Gastroesophageal sphincter (tissue), 4 donors: ENCODE data around the gene ZNF182. TPM values are rescaled to one million over a fixed set of nuclear protein-coding genes. Genes with fewer than 3 reads are reported as not detected.
A peak's percentile ranks its signal among the peaks of the same experiment; 100 is the strongest.
"Not testable (repeated sequence)": the region's sequence is repeated elsewhere in the genome, so short reads cannot be mapped to it uniquely, and the experiment has no call there.

Source experiments
- ATAC-seq: fragments of 150-250 bp; one replicate; pipeline ENCODE4 v1.9.1; 2016; ENCODE audit warnings: mild to moderate bottlenecking, moderate library complexity
- H3K27ac ChIP-seq, 4 donors: fragments of 200-600 bp; sonication (generic) in 3 of 4; 1 replicate in 3 of 4; 2 replicates in 1 of 4; pipeline ENCODE4 v1.5.1; 2016 to 2019
- H3K27me3 ChIP-seq: fragments of 200-600 bp; sonication (generic); one replicate; pipeline ENCODE4 v1.5.1; 2019
- H3K36me3 ChIP-seq, 2 donors: fragments of 200-600 bp; sonication (generic); one replicate each; pipeline ENCODE4 v1.5.1; 2019; ENCODE audit warnings: control low read depth in 1 of 2
- H3K4me1 ChIP-seq, 3 donors: fragments of 200-600 bp; sonication (generic); 1 replicate in 2 of 3; 2 replicates in 1 of 3; pipeline ENCODE4 v1.5.1; 2016 to 2019; ENCODE audit warnings: control low read depth in 2 of 3
- H3K4me3 ChIP-seq, 2 donors: fragments of 200-600 bp; sonication (generic); one replicate each; pipeline ENCODE4 v1.5.1; 2019; ENCODE audit warnings: mild to moderate bottlenecking in 1 of 2, moderate library complexity in 1 of 2
- H3K9me3 ChIP-seq, 3 donors: fragments of 200-600 bp; sonication (generic); one replicate each; pipeline ENCODE4 v1.5.1; 2017 to 2019; ENCODE audit warnings: control low read depth in 2 of 3
- EP300 ChIP-seq: sonication (generic); formaldehyde crosslinking; IDR thresholded peaks from one replicate; pipeline ENCODE4 v1.6.1; 2017; ENCODE audit warnings: antibody characterized with exemption, mild to moderate bottlenecking
- POLR2A ChIP-seq, 2 donors: fragments of 450-650 bp; IDR thresholded peaks; one replicate each; pipeline ENCODE4 v1.6.1; 2017; ENCODE audit warnings: antibody characterized with exemption in 2 of 2, mild to moderate bottlenecking in 2 of 2, moderate library complexity in 1 of 2
- POLR2AphosphoS5 ChIP-seq: sonication (generic); formaldehyde crosslinking; IDR thresholded peaks from one replicate; pipeline ENCODE4 v1.6.1; 2017; ENCODE audit warnings: antibody characterized with exemption
- WGBS, 2 donors: methylation state at CpG; one replicate each; pipeline ENCODE4 v1.1.5; 2018; ENCODE audit warnings: low coverage in 1 of 2; 5-methylcytosine and 5-hydroxymethylcytosine counted together
- total RNA-seq, 4 donors: library from RNA; depleted of rRNA; stranded (reverse); fragments of >200 nt; gene quantifications; one replicate each; pipeline ENCODE4 v1.1.0, GENCODE V29; 2016
- TF ChIP-seq, protein P1 (sequence below), 4 experiments: fragments of 200-600 bp in 2 of 4; fragments of 450-650 bp in 2 of 4; sonication (generic) in 1 of 4; IDR thresholded peaks; one replicate each; pipeline ENCODE4 v1.5.1; 2017 to 2019; ENCODE audit warnings: antibody characterized with exemption in 4 of 4, mild to moderate bottlenecking in 2 of 4, moderate library complexity in 2 of 4

ZNF182 gene
- total RNA-seq, 4 donors from 2014 or later: 2.8 to 5.8 (median 3.8) TPM

GRCh38 chrX:48022100-48022499, 18.3 kb upstream of the ZNF182 start:
- Histone ChIP-seq H3K4me3 (no peak overlapping the region), H3K27me3 (no peaks in the 10 kb centered on the region), H3K4me1 (peaks cover 0 to 14% (median 0%) of the 10 kb centered on the region in 3 donors), H3K9me3 (no peaks in the 10 kb centered on the region), H3K36me3 (no peaks in the 10 kb centered on the region), H3K27ac (peak overlapping the region in 3 of 4 donors; percentile 84 to 88 (median 87))
- no peak for TF ChIP-seq POLR2A (IDR thresholded peaks at IDR 0.05)
- TF ChIP-seq, protein P1, sequence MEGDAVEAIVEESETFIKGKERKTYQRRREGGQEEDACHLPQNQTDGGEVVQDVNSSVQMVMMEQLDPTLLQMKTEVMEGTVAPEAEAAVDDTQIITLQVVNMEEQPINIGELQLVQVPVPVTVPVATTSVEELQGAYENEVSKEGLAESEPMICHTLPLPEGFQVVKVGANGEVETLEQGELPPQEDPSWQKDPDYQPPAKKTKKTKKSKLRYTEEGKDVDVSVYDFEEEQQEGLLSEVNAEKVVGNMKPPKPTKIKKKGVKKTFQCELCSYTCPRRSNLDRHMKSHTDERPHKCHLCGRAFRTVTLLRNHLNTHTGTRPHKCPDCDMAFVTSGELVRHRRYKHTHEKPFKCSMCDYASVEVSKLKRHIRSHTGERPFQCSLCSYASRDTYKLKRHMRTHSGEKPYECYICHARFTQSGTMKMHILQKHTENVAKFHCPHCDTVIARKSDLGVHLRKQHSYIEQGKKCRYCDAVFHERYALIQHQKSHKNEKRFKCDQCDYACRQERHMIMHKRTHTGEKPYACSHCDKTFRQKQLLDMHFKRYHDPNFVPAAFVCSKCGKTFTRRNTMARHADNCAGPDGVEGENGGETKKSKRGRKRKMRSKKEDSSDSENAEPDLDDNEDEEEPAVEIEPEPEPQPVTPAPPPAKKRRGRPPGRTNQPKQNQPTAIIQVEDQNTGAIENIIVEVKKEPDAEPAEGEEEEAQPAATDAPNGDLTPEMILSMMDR (IDR thresholded peaks at IDR 0.05): no peak
- 25 to 43% methylated on average over 1 of the region's 3 CpGs for WGBS, 2 donors
- ATAC-seq: no peak

DNA sequence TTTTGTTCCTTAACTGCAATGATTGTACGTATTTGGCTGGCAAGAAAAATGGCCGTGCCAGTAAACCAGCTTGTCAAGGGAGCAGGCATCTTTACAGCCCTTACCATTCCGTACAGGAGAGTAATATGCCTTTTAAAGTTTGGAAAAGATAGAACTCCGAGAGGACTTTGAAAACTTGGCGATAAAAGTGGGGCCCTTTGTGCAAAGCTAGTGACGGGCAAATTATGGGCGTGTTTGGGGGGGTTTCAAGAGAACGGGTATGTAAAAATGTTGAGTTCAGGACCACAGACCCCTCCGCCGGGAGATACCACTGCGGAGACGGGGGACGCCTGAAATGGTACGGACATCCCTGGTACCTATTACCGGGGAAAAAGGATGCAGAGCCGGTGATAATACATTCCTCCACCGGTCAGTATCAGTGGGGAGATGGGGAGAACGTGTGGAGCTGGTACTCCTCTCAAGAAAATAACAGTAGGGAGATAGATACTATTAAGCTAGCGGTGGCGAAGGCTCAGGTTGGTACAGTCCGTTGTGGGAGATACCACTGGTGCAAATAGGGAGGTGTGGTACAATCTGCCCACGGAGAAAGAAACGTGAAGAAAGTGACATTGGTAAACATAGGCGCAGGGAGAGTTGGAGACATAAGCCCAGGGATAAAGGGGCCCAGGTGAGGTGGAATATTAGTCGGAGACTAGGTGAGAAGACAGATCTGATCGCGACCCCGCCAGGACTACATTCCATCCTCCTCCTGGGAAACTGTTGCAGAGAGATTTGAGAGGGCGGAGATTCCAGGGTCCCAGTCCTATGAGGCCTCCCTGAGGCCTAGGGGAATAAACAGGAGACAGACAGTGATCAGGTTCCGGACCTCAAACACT, 17.5 kb upstream of the ZNF182 start:
- TF ChIP-seq, protein P1 (IDR thresholded peaks at IDR 0.05): no peak
- TF ChIP-seq POLR2A (IDR thresholded peaks at IDR 0.05) (no peak), POLR2AphosphoS5 (no peak), EP300 (no peak)
- ATAC-seq: peak; percentile 85
- WGBS, 2 donors: 0 to 21% methylated on average over 12 to 17 of the region's 30 CpGs

GRCh38 chrX:48020472-48020871, 16.7 kb upstream of the ZNF182 start:
- Histone ChIP-seq H3K27ac (peak overlapping the region in 2 of 4 donors; percentile 84 to 87), H3K4me3 (peak overlapping the region in 1 of 2 donors; percentile 57)
- H3K36me3 ChIP-seq, ATAC-seq, H3K27me3 ChIP-seq, H3K4me1 ChIP-seq, H3K9me3 ChIP-seq: not testable (repeated sequence)
- WGBS, 2 donors: 10 to 64% methylated on average over 2 to 6 of the region's 11 CpGs

More for the DNA sequence above, 17.5 kb upstream of the ZNF182 start:
- Histone ChIP-seq H3K4me3 (peak overlapping the region; percentile 57 to 96), H3K27me3 (no peaks in the 10 kb centered on the region), H3K27ac (peak overlapping the region; percentile 84 to 96 (median 88)), H3K9me3 (no peaks in the 10 kb centered on the region), H3K36me3 (no peaks in the 10 kb centered on the region), H3K4me1 (peaks cover 0 to 11% (median 0%) of the 10 kb centered on the region in 3 donors)

GRCh38 chrX:48019892-48020291, 16.1 kb upstream of the ZNF182 start:
- WGBS, 2 donors: no CpG with 5 or more reads among the region's 1 CpG
- not testable (repeated sequence) for H3K9me3 ChIP-seq, H3K27ac ChIP-seq, H3K4me1 ChIP-seq, H3K27me3 ChIP-seq, H3K36me3 ChIP-seq, ATAC-seq, H3K4me3 ChIP-seq

- H3K27ac ChIP-seq, H3K4me3 ChIP-seq, H3K4me1 ChIP-seq, H3K36me3 ChIP-seq, H3K27me3 ChIP-seq, ATAC-seq, H3K9me3 ChIP-seq: not testable (repeated sequence)
- WGBS, 2 donors: no CpG with 5 or more reads among the region's 46 CpGs
These were observed 13.0 kb upstream of the ZNF182 start for GRCh38 chrX:48016583-48017310.

DNA sequence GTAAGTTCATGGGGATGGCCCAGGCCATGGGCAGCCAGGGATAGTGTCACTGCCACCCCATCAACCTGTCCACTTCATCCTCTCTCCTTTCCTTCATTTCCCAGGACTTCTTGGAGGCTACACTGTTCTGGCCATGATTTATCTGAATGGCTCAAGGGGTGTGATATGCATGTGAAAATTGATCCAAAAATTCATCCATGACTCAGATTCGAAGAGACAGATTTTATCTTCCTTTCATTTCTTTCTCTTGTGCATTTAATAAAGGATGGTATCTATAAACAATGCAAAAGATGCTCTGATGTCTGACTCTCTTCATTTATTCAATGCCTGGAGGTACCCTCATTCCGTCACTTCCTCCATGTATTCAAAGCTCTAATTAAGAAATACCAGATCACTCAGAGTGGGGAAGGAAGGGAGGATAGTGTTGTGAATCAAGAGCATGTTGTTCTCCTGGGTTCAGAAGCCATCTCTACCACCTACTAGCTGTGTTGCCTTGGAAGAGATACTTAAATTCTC, 5.7 kb upstream of the ZNF182 start:
- ATAC-seq, H3K27me3 ChIP-seq, H3K27ac ChIP-seq, H3K4me3 ChIP-seq, H3K9me3 ChIP-seq, H3K4me1 ChIP-seq, H3K36me3 ChIP-seq: not testable (repeated sequence)
- no CpG with 5 or more reads among the region's 2 CpGs for WGBS, 2 donors

- not testable (repeated sequence) for H3K36me3 ChIP-seq, H3K9me3 ChIP-seq, H3K4me3 ChIP-seq, ATAC-seq, H3K27ac ChIP-seq, H3K27me3 ChIP-seq
- no CpG with 5 or more reads among the region's 8 CpGs for WGBS, 2 donors
- peaks cover 0 to 15% (median 0%) of the 10 kb centered on the region in 3 donors for H3K4me1 ChIP-seq
These were observed 2.9 kb upstream of the ZNF182 start, which contains the start of gene SPACA5 for GRCh38 chrX:48006688-48007087. Gene SPACA5 (plus strand): TSS chrX:48006988. CDS start chrX:48007803, 815 bp downstream.
